Myometrial cell (primary cell): Measurements from ENCODE around the gene NARS2. TPM values are rescaled to one million over a fixed set of nuclear protein-coding genes. Genes with fewer than 3 reads are reported as not detected.

Experiments used
- total RNA-seq: library from RNA; depleted of rRNA; stranded (reverse); fragments of >200 nt; gene quantifications from 2 replicates; pipeline ENCODE4 v1.2.3, GENCODE V29; 2015

The NARS2 gene
- total RNA-seq = 25.1 and 34.0 TPM in 2 replicates

DNA sequence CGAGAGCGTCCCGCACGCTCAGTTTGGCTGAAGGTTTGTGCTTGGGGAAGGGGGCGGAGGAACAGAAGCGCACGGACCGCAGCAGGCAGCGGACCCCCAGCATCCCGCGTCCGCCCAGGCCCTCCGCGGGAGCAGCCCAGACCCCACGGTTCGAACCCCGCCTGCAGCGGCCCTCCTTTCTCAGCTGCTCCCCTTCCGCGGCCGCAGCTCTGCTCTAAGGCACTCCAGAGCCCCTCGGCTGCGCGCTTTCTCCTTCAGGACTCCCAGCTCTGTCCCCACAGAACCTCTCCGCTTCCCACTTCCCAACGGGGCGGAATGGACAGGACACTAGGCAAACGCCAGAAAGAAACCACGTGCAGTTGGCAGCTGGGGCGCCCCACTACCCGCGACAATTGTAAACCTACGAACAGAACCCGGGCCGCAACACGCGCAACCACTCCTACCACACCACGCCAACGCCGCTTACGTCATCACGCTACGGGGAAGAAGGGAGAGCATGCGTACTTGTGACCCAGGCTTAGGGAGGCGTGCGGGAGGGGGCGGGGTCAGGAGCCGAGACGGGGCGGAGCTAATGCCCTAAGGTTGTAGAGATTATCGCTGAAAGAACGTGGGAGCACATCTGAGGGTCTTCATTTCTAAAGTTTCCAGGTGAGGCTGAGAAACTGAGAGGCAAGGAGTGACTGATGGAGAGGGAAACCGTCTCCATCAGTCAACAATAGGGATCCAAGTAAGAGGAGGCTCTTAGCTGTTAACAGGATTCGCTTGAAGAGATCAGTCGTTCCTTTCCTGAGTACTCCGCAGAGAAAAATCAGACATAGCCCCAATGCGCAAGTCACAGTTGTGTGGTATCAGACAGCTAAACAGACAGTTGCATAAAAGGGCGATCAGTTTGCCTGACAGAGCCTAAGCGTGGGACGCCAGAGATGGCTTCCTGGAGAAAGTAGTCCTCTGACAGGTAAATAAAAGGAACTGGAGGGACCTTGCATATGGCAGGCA, at the start of gene NARS2:
Gene NARS2, minus strand, starts transcription at position 479 of the 996 bp plus-strand sequence. Its CDS starts 376 bp downstream, at position 103.

DNA sequence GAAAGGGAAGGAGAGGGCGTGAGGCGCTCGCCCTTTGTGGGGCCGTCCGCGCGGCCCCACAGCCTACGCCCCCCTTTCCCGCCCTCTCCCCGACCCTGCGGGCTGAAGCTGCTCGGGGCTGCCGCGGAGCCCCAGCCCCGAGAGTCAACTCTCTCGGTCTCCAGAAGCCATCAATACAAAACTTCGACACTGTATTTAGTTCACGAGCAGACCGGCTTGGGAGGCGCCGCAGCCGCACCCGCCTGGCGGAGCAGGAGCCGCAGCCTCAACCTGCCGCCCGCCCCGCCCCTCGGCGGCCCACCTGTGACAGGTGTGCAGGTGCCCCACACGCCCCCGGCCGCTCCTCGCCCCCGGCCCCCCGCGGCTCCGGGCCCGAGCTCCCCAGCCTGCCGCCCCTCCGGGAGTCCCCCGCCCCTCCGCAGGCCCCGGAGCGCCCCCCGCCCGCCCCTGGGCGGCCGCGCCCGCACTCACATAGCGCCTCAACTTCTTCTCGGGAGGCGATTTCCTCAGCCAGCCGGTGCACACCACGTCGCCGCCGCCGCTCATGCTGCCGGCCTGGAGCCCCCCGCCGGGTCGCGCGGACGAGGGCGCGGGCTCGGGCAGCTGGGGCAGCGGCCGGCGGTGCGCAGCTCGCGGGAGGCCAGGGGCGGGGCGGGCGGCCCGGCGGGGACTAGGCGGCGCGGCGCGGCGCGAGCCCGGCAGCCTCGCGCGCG, 157.3 kb downstream of the NARS2 start, which contains the start of gene GAB2:
Gene GAB2, minus strand, starts transcription at position 646 of the 713 bp plus-strand sequence. Its CDS starts 100 bp downstream, at position 546.

Other genes starting within 250 kb of the NARS2 start
- 6.1 and 7.8 TPM in 2 replicates for gene GAB2, start 157.0 kb downstream of the NARS2 start, total RNA-seq